HG03159 (cell line): ENCODE data around the gene CTBP2.
"Not testable (repeated sequence)": the region's sequence is repeated elsewhere in the genome, so short reads cannot be mapped to it uniquely, and the experiment has no call there.

Experiments
- ATAC-seq: cut with Tn5 transposase; IDR thresholded peaks from one replicate; pipeline ENCODE4 v1.9.1; 2021; ENCODE audit warnings: mild to moderate bottlenecking, moderate library complexity; ENCODE audit not compliant: unreplicated experiment

Gene CTBP2

GRCh38 chr10:125187238-125188194 is 27.2 kb upstream of the CTBP2 start:
- no peak for ATAC-seq

GRCh38 chr10:125186431-125187170 is 26.2 kb upstream of the CTBP2 start:
- no peak for ATAC-seq

GRCh38 chr10:125179107-125179506 is 18.7 kb upstream of the CTBP2 start:
- ATAC-seq: not testable (repeated sequence)

- no peak for ATAC-seq
These were observed 17.6 kb upstream of the CTBP2 start for GRCh38 chr10:125177641-125178640.

GRCh38 chr10:125175807-125176206 is 15.4 kb upstream of the CTBP2 start:
- ATAC-seq: no peak

GRCh38 chr10:125174360-125174759 is 14.0 kb upstream of the CTBP2 start:
- no peak for ATAC-seq

- no peak for ATAC-seq
These were observed 12.3 kb upstream of the CTBP2 start for GRCh38 chr10:125172694-125173093.

- no peak for ATAC-seq
These were observed 11.3 kb upstream of the CTBP2 start for GRCh38 chr10:125171402-125172306.

GRCh38 chr10:125169915-125170314 is 9.6 kb upstream of the CTBP2 start:
- ATAC-seq: no peak

- no peak for ATAC-seq
These were observed 8.9 kb upstream of the CTBP2 start for GRCh38 chr10:125169279-125169678.

- ATAC-seq: no peak
These were observed 6.3 kb upstream of the CTBP2 start for GRCh38 chr10:125166658-125167057.

- ATAC-seq: no peak
These were observed 5.5 kb upstream of the CTBP2 start for GRCh38 chr10:125165584-125166573.

GRCh38 chr10:125164421-125164820 is 4.1 kb upstream of the CTBP2 start:
- ATAC-seq: no peak

- no peak for ATAC-seq
These were observed 3.4 kb upstream of the CTBP2 start for GRCh38 chr10:125163803-125164202.

- ATAC-seq: not testable (repeated sequence)
These were observed 2.9 kb upstream of the CTBP2 start for GRCh38 chr10:125163312-125163711.

GRCh38 chr10:125162120-125162931 is 2.0 kb upstream of the CTBP2 start:
- no peak for ATAC-seq

- no peak for ATAC-seq
These were observed 1.4 kb upstream of the CTBP2 start for GRCh38 chr10:125161707-125162119.
